CD8-positive, alpha-beta memory T cell (primary cell): Measurements from ENCODE around the gene HPGDS. TPM values are rescaled to one million over a fixed set of nuclear protein-coding genes. Genes with fewer than 3 reads are reported as not detected.

Source experiments
- CTCF ChIA-PET: fragments of 350-600 bp; sonication (Branson Sonifier 250); formaldehyde crosslinking; loops from one replicate; lab custom pipeline; 2021; ENCODE audit warnings: antibody characterized with exemption; lab: Charles Lee
- POLR2A ChIA-PET: fragments of 350-600 bp; sonication (Branson Sonifier 250); formaldehyde crosslinking; loops from one replicate; lab custom pipeline; 2021; ENCODE audit warnings: antibody characterized with exemption; lab: Charles Lee
- DNase-seq, 5 donors: peaks; one replicate each; pipeline versions ENCODE4 v3.0.0 to v3.0.0-alpha.2; 2020 to 2022; ENCODE audit warnings: mixed read lengths in 1 of 5
- H3K27ac ChIP-seq: one replicate; pipeline ENCODE4 v1.7.0; 2013; ENCODE audit warnings: low read depth, mild to moderate bottlenecking, low read length, moderate library complexity
- H3K27me3 ChIP-seq: 2 replicates; pipeline ENCODE4 v1.7.0; 2013; ENCODE audit warnings: low read length, mild to moderate bottlenecking; ENCODE audit not compliant: insufficient read depth, poor library complexity, severe bottlenecking
- H3K36me3 ChIP-seq: 2 replicates; pipeline ENCODE4 v1.7.0; 2013; ENCODE audit warnings: mild to moderate bottlenecking, low read length, moderate library complexity; ENCODE audit not compliant: insufficient read depth
- H3K4me1 ChIP-seq: 2 replicates; pipeline ENCODE4 v1.7.0; 2013; ENCODE audit warnings: mild to moderate bottlenecking, low read length, moderate library complexity; ENCODE audit not compliant: insufficient read depth
- H3K4me3 ChIP-seq: 2 replicates; pipeline ENCODE4 v1.7.0; 2013; ENCODE audit warnings: mild to moderate bottlenecking, low read length
- H3K9me3 ChIP-seq: 2 replicates; pipeline ENCODE4 v1.7.0; 2013; ENCODE audit warnings: mild to moderate bottlenecking, low read length
- H3K27ac Mint-ChIP-seq, 8 donors: one replicate each; pipeline ENCODE4 v1.8.0; 2020 to 2021; ENCODE audit warnings: mixed read lengths in 8 of 8, mild to moderate bottlenecking in 6 of 8, inconsistent platforms in 3 of 8, moderate library complexity in 3 of 8
- H3K27me3 Mint-ChIP-seq, 2 donors: one replicate each; pipeline ENCODE4 v1.8.0; 2020 to 2021; ENCODE audit warnings: mixed read lengths in 2 of 2, mild to moderate bottlenecking in 1 of 2, moderate library complexity in 1 of 2
- H3K36me3 Mint-ChIP-seq, 3 donors: one replicate each; pipeline ENCODE4 v1.8.0; 2020 to 2021; ENCODE audit warnings: mixed read lengths in 3 of 3, inconsistent platforms in 1 of 3, mild to moderate bottlenecking in 1 of 3
- H3K4me1 Mint-ChIP-seq, 3 donors: one replicate each; pipeline ENCODE4 v1.8.0; 2020 to 2021; ENCODE audit warnings: mixed read lengths in 3 of 3, inconsistent platforms in 1 of 3, mild to moderate bottlenecking in 1 of 3
- H3K4me3 Mint-ChIP-seq, 7 donors: one replicate each; pipeline ENCODE4 v1.8.0; 2020 to 2021; ENCODE audit warnings: mixed read lengths in 7 of 7, mild to moderate bottlenecking in 6 of 7, moderate library complexity in 4 of 7, inconsistent platforms in 2 of 7
- H3K9me3 Mint-ChIP-seq, 5 donors: one replicate each; pipeline ENCODE4 v1.8.0; 2020 to 2022; ENCODE audit warnings: mixed read lengths in 5 of 5, mild to moderate bottlenecking in 3 of 5, moderate library complexity in 2 of 5, inconsistent platforms in 1 of 5
- polyA plus RNA-seq: library from polyadenylated mRNA; unstranded; fragments of 300-500 nt; fragmentation: Illumina TruSeq; gene quantifications from one replicate; pipeline ENCODE4 v1.2.3, GENCODE V29; 2021
- total RNA-seq, 2 experiments: library from RNA; stranded (reverse); gene quantifications; one replicate each; pipeline ENCODE4 v1.2.3, GENCODE V29; 2021

The HPGDS gene
- total and polyA plus RNA-seq, 3 experiments from 2014 or later, result 0.18 to 0.57 TPM; not detected in 1

DNA sequence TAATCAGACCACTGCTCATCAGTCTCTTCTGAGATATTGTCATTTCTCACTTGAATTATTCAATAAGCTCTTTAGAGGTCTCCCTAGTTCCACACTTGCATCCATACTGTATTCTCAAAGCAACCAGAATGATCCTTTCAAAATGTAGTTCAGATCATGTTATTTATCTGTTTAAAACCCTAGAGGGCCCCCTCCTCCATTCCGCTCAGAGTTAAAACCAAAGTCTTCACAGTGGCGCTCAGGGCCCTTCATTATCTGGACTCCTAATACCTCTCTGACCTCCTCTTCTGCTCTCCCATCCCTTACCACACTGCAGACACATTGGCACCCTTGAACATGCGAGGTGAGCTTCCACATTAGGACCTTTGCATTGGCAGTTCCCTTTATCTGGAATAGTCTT, 32.7 kb upstream of the HPGDS start:
- no peaks in the 10 kb centered on the region for H3K36me3 Mint-ChIP-seq
- Histone ChIP-seq H3K27ac (no peak overlapping the region), H3K4me3 (no peak overlapping the region), H3K27me3 (no peaks in the 10 kb centered on the region), H3K36me3 (no peaks in the 10 kb centered on the region), H3K4me1 (no peaks in the 10 kb centered on the region), H3K9me3 (no peaks in the 10 kb centered on the region)
- H3K4me3 Mint-ChIP-seq, result no peak overlapping the region
- H3K27me3 Mint-ChIP-seq, result peaks cover 9 to 19% of the 10 kb centered on the region in 2 donors
- CTCF ChIA-PET, result no interaction called here
- POLR2A ChIA-PET, result no interaction called here
- H3K4me1 Mint-ChIP-seq, result no peaks in the 10 kb centered on the region
- H3K27ac Mint-ChIP-seq, result no peak overlapping the region
- no peaks in the 10 kb centered on the region for H3K9me3 Mint-ChIP-seq
- DNase-seq, result no peak

DNA sequence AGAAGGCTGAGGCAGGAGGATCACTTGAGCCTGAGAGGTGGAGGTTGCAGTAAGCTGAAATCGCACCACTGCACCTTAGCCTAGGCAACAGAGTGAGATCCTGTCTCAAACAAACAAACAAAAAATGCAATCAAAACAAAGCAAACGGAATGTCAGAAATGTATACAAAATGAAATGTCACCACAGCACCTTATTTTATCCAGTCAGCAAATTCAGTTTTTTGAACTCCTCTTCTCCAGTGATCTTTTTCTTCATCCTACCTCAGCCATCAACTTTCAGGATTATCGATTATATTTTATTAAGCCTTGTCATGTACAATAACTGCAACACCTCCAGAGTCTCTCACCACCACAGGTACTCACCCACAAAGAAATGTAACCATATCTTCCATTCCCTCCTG, 31.1 kb upstream of the HPGDS start:
- CTCF ChIA-PET, result no interaction called here
- no peaks in the 10 kb centered on the region for H3K4me1 ChIP-seq
- Mint-ChIP-seq H3K4me1 (no peaks in the 10 kb centered on the region), H3K4me3 (no peak overlapping the region), H3K27me3 (peaks cover 7 to 26% of the 10 kb centered on the region in 2 donors), H3K27ac (no peak overlapping the region), H3K9me3 (no peaks in the 10 kb centered on the region), H3K36me3 (no peaks in the 10 kb centered on the region)
- no peak overlapping the region for H3K27ac ChIP-seq
- no peaks in the 10 kb centered on the region for H3K36me3 ChIP-seq
- POLR2A ChIA-PET, result no interaction called here
- H3K27me3 ChIP-seq, result no peaks in the 10 kb centered on the region
- no peaks in the 10 kb centered on the region for H3K9me3 ChIP-seq
- DNase-seq, result no peak
- no peak overlapping the region for H3K4me3 ChIP-seq

DNA sequence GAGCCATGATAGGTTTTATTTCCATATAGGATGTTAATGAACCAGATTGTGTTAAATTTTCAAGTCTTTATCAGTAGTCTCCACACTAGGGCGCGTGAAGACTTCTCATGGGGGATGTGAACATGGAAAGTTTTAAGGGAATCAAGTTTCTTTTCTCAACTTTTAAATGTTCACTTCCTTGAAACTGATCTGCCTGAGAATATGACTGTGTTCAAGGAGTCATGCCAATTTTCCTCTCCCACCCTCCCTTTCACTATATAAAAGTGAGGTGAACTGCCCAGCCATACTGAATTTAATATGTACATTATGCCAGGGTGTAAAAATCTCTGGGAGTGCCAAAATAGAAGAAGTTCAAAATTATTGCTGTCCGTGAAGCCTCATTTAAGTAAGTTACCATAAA, 30.4 kb upstream of the HPGDS start:
- CTCF ChIA-PET, result no interaction called here
- H3K36me3 Mint-ChIP-seq, result no peaks in the 10 kb centered on the region
- Histone ChIP-seq H3K4me1 (no peaks in the 10 kb centered on the region), H3K27ac (no peak overlapping the region), H3K9me3 (no peaks in the 10 kb centered on the region), H3K27me3 (no peaks in the 10 kb centered on the region), H3K36me3 (no peaks in the 10 kb centered on the region), H3K4me3 (no peak overlapping the region)
- no peaks in the 10 kb centered on the region for H3K4me1 Mint-ChIP-seq
- no peaks in the 10 kb centered on the region for H3K9me3 Mint-ChIP-seq
- no peak for DNase-seq
- H3K4me3 Mint-ChIP-seq, result no peak overlapping the region
- POLR2A ChIA-PET, result no interaction called here
- peaks cover 4 to 23% of the 10 kb centered on the region in 2 donors for H3K27me3 Mint-ChIP-seq
- H3K27ac Mint-ChIP-seq, result no peak overlapping the region

DNA sequence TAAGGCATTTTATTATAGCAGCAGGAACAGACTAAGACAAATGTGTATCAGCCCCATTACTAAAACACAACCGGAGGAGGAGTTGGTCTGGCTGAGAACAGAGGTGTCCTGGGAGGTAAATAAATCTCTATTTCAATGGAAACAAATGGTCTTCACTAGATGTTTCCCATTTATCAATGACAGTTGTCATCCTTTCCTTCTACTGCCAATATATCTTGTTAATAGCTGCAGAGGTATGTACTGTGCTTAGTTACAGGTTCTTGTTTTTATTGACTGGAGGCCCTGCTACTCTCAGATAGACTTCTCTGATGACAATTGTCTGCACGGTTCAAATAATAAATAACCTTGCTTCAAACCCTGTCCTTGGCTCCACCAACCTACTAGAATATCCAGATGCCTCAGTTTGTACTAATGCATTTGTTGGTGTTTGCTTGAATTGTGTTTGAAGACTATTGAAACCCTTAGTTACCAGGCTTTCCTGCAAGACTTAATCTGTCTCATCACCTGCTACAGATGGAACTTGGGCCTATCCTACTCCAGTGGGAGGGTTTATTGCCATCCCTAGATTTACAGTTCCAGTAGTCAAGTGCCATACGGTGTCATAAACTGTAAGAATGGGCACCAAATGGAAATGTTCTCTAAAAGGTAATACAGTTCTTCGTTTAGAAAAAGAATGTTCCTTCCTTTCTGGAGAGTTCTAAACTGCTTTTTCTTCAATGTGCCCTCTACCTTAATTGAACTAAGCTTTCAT, 29.8 kb upstream of the HPGDS start:
- Mint-ChIP-seq H3K4me1 (no peaks in the 10 kb centered on the region), H3K27me3 (peaks cover 4 to 23% of the 10 kb centered on the region in 2 donors), H3K4me3 (no peak overlapping the region), H3K27ac (no peak overlapping the region), H3K36me3 (no peaks in the 10 kb centered on the region), H3K9me3 (no peaks in the 10 kb centered on the region)
- no peaks in the 10 kb centered on the region for H3K36me3 ChIP-seq
- no peak overlapping the region for H3K27ac ChIP-seq
- H3K4me3 ChIP-seq, result no peak overlapping the region
- DNase-seq, result no peak
- no peaks in the 10 kb centered on the region for H3K4me1 ChIP-seq
- ChIA-PET CTCF (no interaction called here), POLR2A (no interaction called here)
- H3K27me3 ChIP-seq, result no peaks in the 10 kb centered on the region
- no peaks in the 10 kb centered on the region for H3K9me3 ChIP-seq

DNA sequence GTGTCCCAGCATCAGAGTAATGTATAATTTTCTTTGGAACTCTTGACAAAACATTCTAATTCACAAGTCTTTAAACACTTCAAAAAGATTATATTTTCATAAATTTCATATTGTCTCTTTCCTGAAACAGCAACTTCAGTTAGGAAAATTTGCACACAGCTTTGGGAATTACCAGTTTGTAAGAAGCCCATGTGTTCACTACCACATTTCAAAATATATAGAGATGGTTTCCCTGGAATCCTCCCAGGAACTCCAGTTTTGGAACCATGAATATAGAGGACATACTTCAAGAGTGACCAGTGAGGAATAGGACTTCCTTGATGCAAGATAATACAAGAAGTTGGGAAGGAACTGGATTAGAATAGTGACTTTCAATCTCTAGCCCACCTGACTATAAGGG, 28.7 kb upstream of the HPGDS start:
- no peak for DNase-seq
- Histone ChIP-seq H3K4me1 (no peaks in the 10 kb centered on the region), H3K4me3 (no peak overlapping the region), H3K36me3 (no peaks in the 10 kb centered on the region), H3K27ac (no peak overlapping the region), H3K27me3 (no peaks in the 10 kb centered on the region), H3K9me3 (no peaks in the 10 kb centered on the region)
- Mint-ChIP-seq H3K36me3 (no peaks in the 10 kb centered on the region), H3K27me3 (peaks cover 4 to 23% of the 10 kb centered on the region in 2 donors), H3K4me1 (no peaks in the 10 kb centered on the region), H3K27ac (no peak overlapping the region), H3K9me3 (peaks cover 0 to 4% (median 0%) of the 10 kb centered on the region in 5 donors), H3K4me3 (no peak overlapping the region)
- ChIA-PET CTCF (no interaction called here), POLR2A (interaction anchor here (0.5 kb wide), 1 partner anchor 364 kb away, joined by 10 read pairs; no protein-coding TSS in a partner anchor)

DNA sequence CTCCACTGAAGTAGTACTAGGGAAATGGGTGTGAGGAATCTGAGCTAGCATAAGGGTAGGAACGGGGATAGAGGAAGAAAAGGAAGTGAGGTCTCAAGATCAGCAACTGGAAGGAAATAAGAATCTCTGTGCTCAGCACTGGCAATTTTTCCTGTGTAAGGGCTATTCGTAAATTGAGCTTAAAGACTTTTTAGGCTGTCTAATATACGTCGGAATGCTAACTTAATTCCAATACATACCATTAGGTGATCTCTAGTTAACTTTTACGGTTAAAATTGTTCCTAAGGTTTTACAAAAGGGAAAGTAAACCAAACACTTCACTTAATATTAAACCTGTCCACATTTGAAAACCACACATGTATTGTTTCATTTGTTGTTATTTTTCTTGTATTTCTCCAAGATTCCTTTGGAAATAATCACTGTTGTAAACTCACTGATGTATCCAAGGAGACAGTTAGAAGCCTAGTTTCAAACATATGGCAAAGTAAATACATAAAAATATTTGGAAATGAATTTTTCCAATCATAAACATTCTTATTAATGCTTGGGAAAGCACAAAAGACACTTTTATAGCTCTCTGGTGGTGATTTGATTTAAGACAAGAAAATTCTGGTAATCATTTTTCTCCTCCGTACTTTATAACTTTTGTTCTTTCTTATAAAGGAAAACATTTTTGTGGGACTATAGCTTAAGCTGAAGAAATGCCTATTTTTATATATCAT, 28.1 kb upstream of the HPGDS start:
- ChIA-PET CTCF (no interaction called here), POLR2A (interaction anchor here (0.5 kb wide), 1 partner anchor 364 kb away, joined by 10 read pairs; no protein-coding TSS in a partner anchor)
- H3K27ac ChIP-seq, result no peak overlapping the region
- peaks cover 0 to 4% (median 0%) of the 10 kb centered on the region in 5 donors for H3K9me3 Mint-ChIP-seq
- H3K27me3 Mint-ChIP-seq, result peaks cover 4 to 29% of the 10 kb centered on the region in 2 donors
- H3K27ac Mint-ChIP-seq, result no peak overlapping the region
- no peak overlapping the region for H3K4me3 Mint-ChIP-seq
- DNase-seq, result no peak
- H3K4me1 ChIP-seq, result no peaks in the 10 kb centered on the region
- H3K4me3 ChIP-seq, result no peak overlapping the region
- H3K9me3 ChIP-seq, result no peaks in the 10 kb centered on the region
- H3K27me3 ChIP-seq, result no peaks in the 10 kb centered on the region
- H3K36me3 ChIP-seq, result no peaks in the 10 kb centered on the region
- no peaks in the 10 kb centered on the region for H3K4me1 Mint-ChIP-seq
- no peaks in the 10 kb centered on the region for H3K36me3 Mint-ChIP-seq

DNA sequence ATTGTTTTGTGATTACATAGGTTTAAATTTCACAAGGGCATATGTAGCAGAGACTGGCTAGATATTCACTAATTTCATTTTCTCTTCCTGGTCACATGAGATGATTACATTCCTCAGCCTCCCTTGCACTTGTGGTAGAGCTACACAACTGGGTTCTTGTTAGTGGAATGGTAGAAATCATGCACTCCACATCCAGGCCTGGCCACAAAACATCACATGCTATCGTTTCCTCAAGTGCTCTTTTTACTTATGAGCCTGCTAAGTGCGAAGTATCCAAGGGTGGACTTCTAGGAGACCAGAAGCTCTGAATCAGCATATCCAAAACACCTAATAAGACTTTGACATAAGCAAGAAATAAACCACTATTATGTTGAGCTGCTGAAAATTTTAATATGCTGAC, 26.4 kb upstream of the HPGDS start:
- Mint-ChIP-seq H3K9me3 (peaks cover 0 to 4% (median 0%) of the 10 kb centered on the region in 5 donors), H3K27ac (no peak overlapping the region), H3K27me3 (peaks cover 1 to 19% of the 10 kb centered on the region in 2 donors), H3K4me3 (no peak overlapping the region), H3K4me1 (no peaks in the 10 kb centered on the region), H3K36me3 (no peaks in the 10 kb centered on the region)
- H3K27me3 ChIP-seq, result no peaks in the 10 kb centered on the region
- H3K4me1 ChIP-seq, result no peaks in the 10 kb centered on the region
- ChIA-PET POLR2A (no interaction called here), CTCF (no interaction called here)
- no peak for DNase-seq
- H3K27ac ChIP-seq, result no peak overlapping the region
- no peaks in the 10 kb centered on the region for H3K9me3 ChIP-seq
- H3K36me3 ChIP-seq, result no peaks in the 10 kb centered on the region
- no peak overlapping the region for H3K4me3 ChIP-seq

DNA sequence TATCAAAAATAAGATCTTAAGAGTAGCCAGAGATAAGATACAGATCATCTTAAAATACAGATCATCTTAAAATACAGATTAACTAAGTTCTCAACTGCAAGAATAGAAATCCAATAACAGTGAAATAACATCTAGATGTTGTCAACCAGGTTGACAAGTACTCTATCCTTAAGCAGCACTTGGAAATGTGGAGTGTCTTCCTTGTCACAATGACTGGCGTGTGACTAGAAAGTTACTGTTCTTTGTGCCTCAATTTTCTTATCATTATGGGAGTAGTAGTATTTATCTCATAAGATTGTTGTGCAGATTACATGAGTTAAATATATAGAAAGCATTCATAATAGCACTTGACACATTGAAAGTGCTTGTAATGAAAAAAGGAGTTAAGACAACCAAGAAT, 25.8 kb upstream of the HPGDS start:
- no peak overlapping the region for H3K27ac ChIP-seq
- Mint-ChIP-seq H3K9me3 (peaks cover 0 to 4% (median 0%) of the 10 kb centered on the region in 5 donors), H3K27ac (no peak overlapping the region), H3K4me1 (no peaks in the 10 kb centered on the region), H3K27me3 (peaks cover 1 to 19% of the 10 kb centered on the region in 2 donors), H3K36me3 (no peaks in the 10 kb centered on the region), H3K4me3 (no peak overlapping the region)
- no peaks in the 10 kb centered on the region for H3K36me3 ChIP-seq
- DNase-seq, result no peak
- H3K9me3 ChIP-seq, result no peaks in the 10 kb centered on the region
- H3K4me3 ChIP-seq, result no peak overlapping the region
- H3K27me3 ChIP-seq, result no peaks in the 10 kb centered on the region
- POLR2A ChIA-PET, result no interaction called here
- H3K4me1 ChIP-seq, result no peaks in the 10 kb centered on the region
- CTCF ChIA-PET, result no interaction called here
